Measurements from ENCODE around the gene TEAD1.
"Not testable (repeated sequence)": the region's sequence is repeated elsewhere in the genome, so short reads cannot be mapped to it uniquely, and the experiment has no call there.

The TEAD1 gene

GRCh38 chr11:12876340-12876739 lies 202.1 kb downstream of the TEAD1 start:
- DNase-seq: no peak

GRCh38 chr11:12876988-12877387 lies 202.8 kb downstream of the TEAD1 start:
- DNase-seq: no peak

GRCh38 chr11:12877508-12877907 lies 203.3 kb downstream of the TEAD1 start:
- DNase-seq: not testable (repeated sequence)

- no peak for DNase-seq
These were observed 206.1 kb downstream of the TEAD1 start for GRCh38 chr11:12880327-12880726.

- DNase-seq: no peak
These were observed 208.4 kb downstream of the TEAD1 start for GRCh38 chr11:12882670-12883069.

- DNase-seq: no peak
These were observed 210.6 kb downstream of the TEAD1 start for GRCh38 chr11:12884751-12885318.

GRCh38 chr11:12885717-12886239 lies 211.6 kb downstream of the TEAD1 start:
- no peak for DNase-seq

GRCh38 chr11:12886508-12886907 lies 212.3 kb downstream of the TEAD1 start:
- DNase-seq: no peak

- peak; percentile 11 to 60 (median 43) for DNase-seq
These were observed 214.4 kb downstream of the TEAD1 start for GRCh38 chr11:12888525-12889158.

GRCh38 chr11:12889243-12889642 lies 215.0 kb downstream of the TEAD1 start:
- no peak for DNase-seq

GRCh38 chr11:12890476-12890875 lies 216.3 kb downstream of the TEAD1 start:
- DNase-seq: no peak

GRCh38 chr11:12893787-12894672 lies 219.8 kb downstream of the TEAD1 start:
- DNase-seq: peak in 5 of 6 experiments; percentile 12 to 53 (median 23)

- no peak for DNase-seq
These were observed 223.2 kb downstream of the TEAD1 start for GRCh38 chr11:12897390-12897789.

GRCh38 chr11:12897867-12898266 lies 223.6 kb downstream of the TEAD1 start:
- DNase-seq: no peak

- no peak for DNase-seq
These were observed 226.3 kb downstream of the TEAD1 start for GRCh38 chr11:12900496-12900895.

- no peak for DNase-seq
These were observed 227.1 kb downstream of the TEAD1 start for GRCh38 chr11:12901272-12901671.

- DNase-seq: no peak
These were observed 227.8 kb downstream of the TEAD1 start for GRCh38 chr11:12901874-12902481.

GRCh38 chr11:12902791-12903486 lies 228.7 kb downstream of the TEAD1 start:
- no peak for DNase-seq

GRCh38 chr11:12905435-12905834 lies 231.2 kb downstream of the TEAD1 start:
- no peak for DNase-seq

GRCh38 chr11:12906501-12906900 lies 232.3 kb downstream of the TEAD1 start:
- no peak for DNase-seq

- DNase-seq: no peak
These were observed 235.7 kb downstream of the TEAD1 start for GRCh38 chr11:12909879-12910278.

GRCh38 chr11:12914400-12914912 lies 240.2 kb downstream of the TEAD1 start:
- DNase-seq: no peak
